ENCODE results near the gene CCDC3. TPM values are rescaled to one million over a fixed set of nuclear protein-coding genes. Genes with fewer than 3 reads are reported as not detected.
"Not testable (repeated sequence)": the region's sequence is repeated elsewhere in the genome, so short reads cannot be mapped to it uniquely, and the experiment has no call there.

The CCDC3 gene
- total and polyA plus RNA-seq, 3 donors from 2014 or later = 30.6 to 35.5 (median 33.3) TPM

- H3K36me3 ChIP-seq (ENCODE audit: low read depth, missing control alignments) = no peaks in the 10 kb centered on the region
- H3K27me3 ChIP-seq = no peaks in the 10 kb centered on the region
- no peak for DNase-seq
- H3K4me3 ChIP-seq = no peak overlapping the region
- H3K9me3 ChIP-seq = no peaks in the 10 kb centered on the region
- no peak for TF ChIP-seq POLR2A (IDR thresholded peaks at IDR 0.05)
- TF ChIP-seq, protein P1, sequence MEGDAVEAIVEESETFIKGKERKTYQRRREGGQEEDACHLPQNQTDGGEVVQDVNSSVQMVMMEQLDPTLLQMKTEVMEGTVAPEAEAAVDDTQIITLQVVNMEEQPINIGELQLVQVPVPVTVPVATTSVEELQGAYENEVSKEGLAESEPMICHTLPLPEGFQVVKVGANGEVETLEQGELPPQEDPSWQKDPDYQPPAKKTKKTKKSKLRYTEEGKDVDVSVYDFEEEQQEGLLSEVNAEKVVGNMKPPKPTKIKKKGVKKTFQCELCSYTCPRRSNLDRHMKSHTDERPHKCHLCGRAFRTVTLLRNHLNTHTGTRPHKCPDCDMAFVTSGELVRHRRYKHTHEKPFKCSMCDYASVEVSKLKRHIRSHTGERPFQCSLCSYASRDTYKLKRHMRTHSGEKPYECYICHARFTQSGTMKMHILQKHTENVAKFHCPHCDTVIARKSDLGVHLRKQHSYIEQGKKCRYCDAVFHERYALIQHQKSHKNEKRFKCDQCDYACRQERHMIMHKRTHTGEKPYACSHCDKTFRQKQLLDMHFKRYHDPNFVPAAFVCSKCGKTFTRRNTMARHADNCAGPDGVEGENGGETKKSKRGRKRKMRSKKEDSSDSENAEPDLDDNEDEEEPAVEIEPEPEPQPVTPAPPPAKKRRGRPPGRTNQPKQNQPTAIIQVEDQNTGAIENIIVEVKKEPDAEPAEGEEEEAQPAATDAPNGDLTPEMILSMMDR (IDR thresholded peaks at IDR 0.05) = no peak
- intact Hi-C loops (cut with DNase I; ENCODE audit: low total_unique reads) = no loop called here
- H3K27ac ChIP-seq = peak overlapping the region; percentile 11 to 33
- WGBS, 2 donors = 75 to 85% methylated on average over 9 of the region's 9 CpGs
- peaks cover 5% of the 10 kb centered on the region for H3K4me1 ChIP-seq
Observed at GRCh38 chr10:12872577-12872976, 128.9 kb downstream of the CCDC3 start.

GRCh38 chr10:12869427-12869826, 132.1 kb downstream of the CCDC3 start:
- WGBS, 2 donors = 91 to 98% methylated on average over 3 of the region's 3 CpGs
- DNase-seq = no peak

DNA sequence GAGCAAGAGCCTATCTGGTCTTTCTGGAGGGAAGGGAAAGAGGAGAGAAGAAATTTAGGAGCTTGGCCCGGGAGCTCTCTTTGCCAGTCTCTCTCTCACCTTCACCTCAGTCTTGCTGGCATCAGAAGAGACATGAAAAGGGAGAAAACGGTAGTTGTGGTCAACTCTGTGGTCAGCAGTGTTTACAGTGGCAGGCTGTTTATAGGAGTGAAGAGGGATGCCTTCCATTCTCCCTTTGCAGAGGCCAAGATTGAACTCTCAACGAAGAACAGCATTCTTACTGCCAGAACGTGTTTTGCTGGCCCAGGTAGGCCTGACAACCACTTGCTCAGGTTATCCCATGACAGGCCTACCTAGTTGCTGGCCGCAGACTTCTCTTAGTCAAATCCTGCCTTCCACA, 133.3 kb downstream of the CCDC3 start:
- no peaks in the 10 kb centered on the region for H3K36me3 ChIP-seq (ENCODE audit: low read depth, missing control alignments)
- no peak overlapping the region for H3K27ac ChIP-seq
- H3K27me3 ChIP-seq = no peaks in the 10 kb centered on the region
- H3K4me1 ChIP-seq = no peaks in the 10 kb centered on the region
- no peak for TF ChIP-seq POLR2A (IDR thresholded peaks at IDR 0.05)
- TF ChIP-seq, protein P1 (IDR thresholded peaks at IDR 0.05) = no peak
- no peak for DNase-seq
- H3K9me3 ChIP-seq = no peaks in the 10 kb centered on the region
- intact Hi-C loops (cut with DNase I; ENCODE audit: low total_unique reads) = no loop called here
- no peak overlapping the region for H3K4me3 ChIP-seq
- 85 to 89% methylated on average over 5 of the region's 5 CpGs for WGBS, 2 donors

More at GRCh38 chr10:12869427-12869826, 132.1 kb downstream of the CCDC3 start:
- Histone ChIP-seq H3K27me3 (no peaks in the 10 kb centered on the region), H3K4me1 (no peaks in the 10 kb centered on the region), H3K27ac (no peak overlapping the region), H3K36me3 (ENCODE audit: low read depth, missing control alignments) (no peaks in the 10 kb centered on the region), H3K4me3 (no peak overlapping the region), H3K9me3 (no peaks in the 10 kb centered on the region)
- no peak for TF ChIP-seq POLR2A (IDR thresholded peaks at IDR 0.05)
- TF ChIP-seq, protein P1 (IDR thresholded peaks at IDR 0.05) = no peak
- intact Hi-C loops (cut with DNase I; ENCODE audit: low total_unique reads) = no loop called here

DNA sequence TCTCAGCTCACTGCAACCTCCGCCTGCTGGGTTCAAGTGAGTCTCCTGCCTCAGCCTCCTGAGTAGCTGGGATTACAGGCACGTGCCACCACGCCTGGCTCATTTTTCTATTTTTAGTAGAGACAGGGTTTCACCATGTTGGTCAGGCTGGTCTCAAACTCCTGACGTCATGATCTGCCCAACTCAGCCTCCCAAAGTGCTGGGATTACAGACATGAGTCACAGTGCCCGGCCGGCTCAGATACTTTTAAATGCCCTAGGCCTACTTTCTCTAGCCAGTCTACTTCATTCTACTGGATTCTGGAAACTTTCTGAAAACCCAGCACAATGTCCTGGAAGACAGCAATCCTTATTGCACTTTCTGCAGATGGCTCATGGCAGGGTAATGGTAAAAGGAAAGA, 136.0 kb downstream of the CCDC3 start:
- H3K27me3 ChIP-seq; H3K36me3 ChIP-seq (ENCODE audit: low read depth, missing control alignments); DNase-seq; H3K4me1 ChIP-seq; H3K4me3 ChIP-seq; H3K27ac ChIP-seq; intact Hi-C loops (cut with DNase I; ENCODE audit: low total_unique reads); H3K9me3 ChIP-seq: not testable (repeated sequence)
- WGBS, 2 donors = 92 to 98% methylated on average over 6 of the region's 6 CpGs

DNA sequence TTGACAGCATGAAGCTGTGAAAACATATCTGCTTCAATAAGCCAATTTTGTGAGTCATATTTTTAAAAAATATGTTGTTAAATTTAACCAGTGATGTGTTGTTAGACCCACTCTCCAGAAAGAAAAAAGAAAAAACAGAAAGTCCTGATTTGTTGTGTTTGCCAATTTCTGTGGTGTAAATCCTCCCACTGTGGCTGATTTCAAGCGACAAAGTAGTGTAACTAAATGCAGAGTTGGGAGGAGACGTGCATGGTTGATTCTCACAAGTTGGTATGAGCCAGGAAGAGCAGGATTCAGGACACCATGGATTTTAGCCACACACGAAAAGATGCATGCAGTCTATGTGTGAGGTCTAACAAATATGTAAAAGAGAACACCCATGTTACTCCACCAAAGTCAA, 139.1 kb downstream of the CCDC3 start:
- Histone ChIP-seq H3K36me3 (ENCODE audit: low read depth, missing control alignments) (no peaks in the 10 kb centered on the region), H3K4me1 (no peaks in the 10 kb centered on the region), H3K27me3 (no peaks in the 10 kb centered on the region), H3K9me3 (no peaks in the 10 kb centered on the region), H3K27ac (no peak overlapping the region), H3K4me3 (no peak overlapping the region)
- TF ChIP-seq, protein P1 (IDR thresholded peaks at IDR 0.05) = no peak
- TF ChIP-seq POLR2A (IDR thresholded peaks at IDR 0.05) = no peak
- DNase-seq = no peak
- WGBS, 2 donors = 75 to 91% methylated on average over 3 of the region's 3 CpGs
- intact Hi-C loops (cut with DNase I; ENCODE audit: low total_unique reads) = no loop called here
